ENCODE measurements around the gene TMEM132E.

The TMEM132E gene

DNA sequence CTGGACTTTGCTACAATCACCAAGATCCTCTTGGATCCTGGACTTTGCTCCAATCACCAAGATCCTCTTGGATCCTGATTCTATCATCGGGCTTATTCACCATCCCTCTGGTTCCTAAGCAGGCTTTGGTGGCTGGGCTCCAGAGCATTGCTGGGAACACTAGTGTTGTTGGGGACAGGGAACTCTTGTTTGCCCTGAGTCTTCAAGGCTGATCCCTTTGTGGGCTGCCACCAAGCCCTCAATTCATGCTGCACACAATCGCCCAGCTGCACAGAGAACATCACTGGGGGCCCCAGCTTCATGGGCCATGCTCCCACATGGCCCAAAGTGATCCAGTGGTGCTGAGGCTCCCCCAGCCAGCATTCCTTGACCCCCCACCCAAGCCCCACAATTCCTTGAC lies 88.3 kb downstream of the TMEM132E start:
- no peak for DNase-seq

DNA sequence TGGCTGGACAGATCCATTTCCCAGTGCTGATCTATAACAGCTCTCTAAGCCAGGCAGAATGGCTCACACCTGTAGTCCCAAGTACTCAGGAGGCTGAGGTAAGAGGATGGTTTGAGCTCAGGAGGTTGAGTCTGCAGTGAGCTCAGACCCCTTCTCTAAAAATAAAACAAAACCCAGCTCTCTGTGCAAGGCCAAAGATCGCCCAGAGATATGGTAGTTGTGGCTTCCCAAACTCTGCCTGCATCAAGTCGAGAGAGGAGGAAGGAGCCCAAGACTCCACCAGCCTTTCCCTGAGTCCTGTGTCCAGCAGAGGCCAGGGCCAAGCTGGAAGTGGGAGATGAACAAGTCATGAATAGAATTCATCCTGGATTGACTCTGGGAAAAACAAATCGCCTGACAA lies 88.8 kb downstream of the TMEM132E start:
- no peak for DNase-seq

DNA sequence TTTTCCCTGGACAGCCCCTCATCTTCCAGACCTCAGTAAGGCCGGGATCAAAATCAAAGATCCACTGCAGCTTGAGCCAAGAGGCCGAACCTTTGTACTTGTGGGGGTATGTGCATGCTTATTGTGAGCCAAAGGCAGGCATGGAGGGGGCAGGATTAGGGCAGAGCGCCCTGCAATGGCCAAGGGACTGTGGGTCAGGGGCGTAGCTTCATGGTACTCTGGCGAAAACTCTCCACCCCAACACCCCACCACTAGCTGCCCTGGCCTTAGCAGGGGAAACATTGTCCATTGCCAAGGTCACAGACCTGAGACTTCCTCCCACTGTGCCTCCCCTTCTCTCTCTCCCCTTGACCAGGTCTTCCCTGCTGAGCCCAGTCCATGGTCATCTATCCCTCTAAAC lies 90.1 kb downstream of the TMEM132E start:
- no peak for DNase-seq

DNA sequence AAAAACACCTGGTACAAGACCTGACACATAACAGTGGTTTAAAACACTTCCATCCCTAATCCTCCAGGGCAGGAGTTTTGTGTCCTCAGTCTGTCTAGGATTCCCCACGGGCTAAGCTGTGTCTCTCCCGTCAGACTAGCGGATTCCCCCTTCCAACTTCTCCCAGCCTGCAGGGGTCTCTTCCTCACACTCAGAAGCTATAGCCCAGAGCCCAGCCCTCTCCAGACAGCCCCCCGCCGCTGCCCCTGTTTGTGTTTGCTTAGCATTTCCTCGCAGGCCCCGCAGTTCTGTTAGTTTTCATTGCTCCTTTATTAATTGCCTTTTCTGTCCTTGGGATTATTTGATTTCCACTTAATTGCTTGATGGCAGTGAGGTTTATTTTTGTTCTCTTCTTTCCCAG lies 91.2 kb downstream of the TMEM132E start:
- DNase-seq = no peak

DNA sequence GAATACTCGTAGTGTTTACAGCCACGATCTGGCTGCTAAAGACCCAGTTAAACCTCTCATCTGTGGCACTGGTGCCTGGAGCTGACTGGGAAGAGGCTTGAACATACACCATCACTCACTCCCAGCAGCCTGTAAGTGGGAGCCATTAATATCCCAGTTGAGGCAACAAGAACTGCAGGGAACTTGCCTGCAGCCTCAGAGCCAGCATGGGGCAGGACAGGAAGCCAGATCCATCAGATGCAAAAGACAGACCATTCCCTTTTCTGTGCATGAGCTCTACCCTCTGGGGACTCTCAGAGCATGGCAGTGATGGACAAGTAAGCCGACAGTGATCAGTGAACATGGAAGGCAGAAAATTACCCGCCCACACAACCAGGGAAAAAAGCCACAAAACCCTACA lies 91.8 kb downstream of the TMEM132E start:
- DNase-seq = no peak

DNA sequence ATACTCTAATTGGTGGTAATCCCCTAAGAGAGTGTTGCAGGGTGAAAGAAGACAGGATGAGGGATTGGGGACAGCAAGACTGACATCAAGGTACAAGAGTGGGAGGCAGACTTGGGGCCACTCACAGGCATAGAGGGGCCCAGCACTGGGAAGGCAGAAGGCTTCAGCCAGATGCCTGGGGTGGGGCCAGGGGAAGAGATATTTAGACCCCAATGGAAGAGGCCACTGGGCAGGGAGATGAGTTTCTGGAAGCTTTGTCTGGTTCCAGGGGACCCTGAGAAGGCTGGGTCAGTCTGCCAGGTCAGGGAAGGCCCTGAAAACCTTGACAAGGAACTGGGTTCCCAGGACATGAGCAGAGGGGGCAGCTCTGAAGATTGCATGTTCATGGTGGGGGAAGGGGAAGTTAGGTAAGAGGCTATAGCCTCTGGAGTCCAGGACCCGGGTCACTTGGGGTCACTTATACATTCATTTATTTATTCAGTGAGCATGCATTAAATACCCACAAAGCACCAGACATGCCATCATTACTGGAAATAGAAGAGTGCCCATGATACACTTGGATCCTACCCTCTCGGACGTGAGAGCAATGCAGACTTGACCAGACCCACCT lies 92.9 kb downstream of the TMEM132E start:
- DNase-seq = no peak

DNA sequence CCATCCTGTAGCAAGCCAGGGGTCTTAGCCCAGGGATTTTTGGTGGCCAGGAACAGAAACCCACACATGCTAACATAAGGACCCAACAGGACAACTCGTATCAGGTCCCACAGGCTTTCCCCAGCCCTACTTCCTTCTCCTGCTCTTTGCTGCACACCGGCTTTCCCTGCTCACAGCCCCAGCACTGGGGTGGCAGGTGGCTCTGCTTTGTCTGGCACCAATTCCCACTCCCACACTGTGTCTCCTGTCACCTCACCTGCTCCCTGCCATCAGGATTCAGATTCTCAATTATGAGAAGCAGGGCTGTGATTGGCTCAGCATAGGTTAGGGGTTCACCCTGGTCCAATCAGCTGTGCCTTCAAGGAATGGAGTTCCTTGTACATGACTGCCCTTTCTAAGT lies 94.1 kb downstream of the TMEM132E start:
- no peak for DNase-seq

DNA sequence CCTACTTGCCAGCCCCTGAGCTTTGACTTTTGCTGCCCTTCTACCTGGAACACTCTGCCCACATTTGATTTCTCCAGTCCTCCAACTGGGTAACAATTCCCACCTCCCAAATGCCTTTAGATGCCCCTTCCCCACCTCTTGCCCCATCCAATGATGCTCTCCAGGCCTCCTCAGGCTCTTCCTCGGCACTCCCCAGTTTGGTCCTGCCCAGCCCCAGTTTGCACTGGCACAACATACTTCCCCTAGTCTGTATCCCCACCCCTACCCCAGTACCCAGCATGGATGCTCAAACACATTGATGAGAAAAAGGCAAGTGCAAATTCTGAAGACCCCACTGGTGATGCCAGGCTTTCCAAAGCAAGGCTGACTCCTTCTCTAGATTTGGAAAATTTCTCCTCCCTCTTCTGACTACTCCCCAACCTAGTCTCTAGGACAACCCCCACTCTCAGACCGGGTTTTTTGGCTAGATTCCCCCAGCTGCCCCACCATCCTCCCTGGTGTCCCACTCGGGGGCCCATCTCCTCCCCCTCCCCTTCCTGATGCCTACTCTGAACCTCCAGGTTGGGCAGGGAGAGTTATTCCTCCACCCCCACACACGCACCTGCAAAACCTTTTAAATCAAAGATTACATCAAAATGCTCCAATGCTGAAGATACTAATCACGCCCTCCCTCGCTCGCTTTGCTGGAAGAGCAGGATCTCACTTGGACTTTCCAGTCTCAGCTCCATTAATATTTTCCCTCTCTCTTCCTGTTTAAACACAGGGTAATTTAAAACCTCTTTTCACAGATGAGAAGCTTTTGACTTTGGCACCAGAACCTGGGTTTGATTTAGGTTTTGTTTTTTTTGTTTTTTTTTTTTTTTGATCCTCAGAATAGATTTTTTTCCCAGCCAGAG lies 94.9 kb downstream of the TMEM132E start:
- DNase-seq = no peak

DNA sequence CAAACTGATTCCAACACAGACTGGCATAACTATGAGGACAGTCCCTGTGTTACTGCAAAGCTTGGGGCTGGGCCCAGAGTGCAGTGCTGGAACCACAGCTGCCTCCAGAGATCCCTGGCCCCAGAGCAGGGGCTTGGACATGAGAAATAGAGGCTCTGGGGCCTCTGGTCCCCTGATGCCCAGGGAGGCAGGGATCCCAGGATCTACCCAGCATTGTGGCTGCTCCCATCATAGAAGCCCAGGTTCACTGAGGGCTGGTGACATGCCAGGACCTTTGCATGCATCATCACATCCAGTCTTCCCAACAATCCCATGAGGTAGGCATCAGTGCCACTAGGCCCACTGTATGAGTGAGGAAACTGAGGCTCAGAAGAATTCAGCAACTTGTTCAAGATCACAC lies 95.8 kb downstream of the TMEM132E start:
- DNase-seq = no peak

DNA sequence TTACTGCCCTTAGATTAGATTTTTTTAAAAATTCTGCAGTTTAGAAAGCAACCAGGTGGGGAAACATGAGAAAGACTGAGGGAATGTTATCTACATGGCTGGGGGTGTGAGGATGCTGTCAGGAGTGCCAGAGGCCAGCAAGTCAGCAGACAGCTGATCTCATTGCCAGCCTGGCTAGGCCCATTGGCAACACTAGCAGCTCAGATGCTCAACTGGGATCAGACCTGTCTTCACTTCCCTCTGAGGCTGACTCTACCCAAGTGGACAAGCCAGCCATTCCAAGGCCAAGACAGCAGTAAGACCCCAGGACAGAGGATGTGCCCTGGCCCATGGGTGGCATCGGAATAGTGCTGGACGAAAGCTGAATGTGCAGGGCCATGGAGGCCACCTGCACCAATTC lies 96.2 kb downstream of the TMEM132E start:
- DNase-seq = no peak

DNA sequence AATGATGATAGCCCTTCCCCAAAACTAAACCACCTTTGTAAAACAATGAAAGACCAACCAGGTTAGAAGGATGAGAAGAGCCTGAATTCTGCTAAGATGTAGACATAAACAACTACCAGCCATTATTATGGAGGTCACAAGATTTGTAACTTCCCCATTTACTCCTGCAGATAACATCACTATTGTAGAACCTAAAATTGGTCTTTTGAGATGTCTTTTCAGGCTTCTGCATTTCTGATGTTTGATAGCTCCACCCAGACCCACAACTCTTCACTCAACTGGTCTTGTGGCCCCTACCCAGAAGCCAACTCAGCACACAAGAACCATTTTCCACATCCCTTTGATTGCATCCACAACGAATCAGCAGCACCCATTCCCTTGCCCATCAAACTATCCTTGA lies 100.8 kb downstream of the TMEM132E start:
- peak; percentile 37 for DNase-seq

DNA sequence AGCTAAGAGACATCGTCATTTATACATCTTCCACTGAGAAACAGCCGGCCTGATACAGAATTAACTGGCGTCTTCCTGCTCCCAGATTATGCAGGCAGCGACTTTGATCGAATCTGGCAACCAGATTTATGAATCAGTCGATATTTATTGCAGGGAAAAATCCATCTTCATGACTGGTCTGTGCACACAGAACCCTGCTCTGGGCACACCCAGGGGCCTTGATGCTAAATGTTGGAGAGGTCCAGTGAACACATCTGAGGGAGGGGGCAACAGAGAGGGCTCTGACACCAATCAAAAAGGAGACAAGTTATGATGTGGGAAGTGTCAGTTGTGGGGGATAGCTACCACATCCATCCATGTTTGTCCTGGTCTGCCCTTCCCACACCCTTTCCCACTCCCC lies 102.9 kb downstream of the TMEM132E start:
- DNase-seq = no peak

DNA sequence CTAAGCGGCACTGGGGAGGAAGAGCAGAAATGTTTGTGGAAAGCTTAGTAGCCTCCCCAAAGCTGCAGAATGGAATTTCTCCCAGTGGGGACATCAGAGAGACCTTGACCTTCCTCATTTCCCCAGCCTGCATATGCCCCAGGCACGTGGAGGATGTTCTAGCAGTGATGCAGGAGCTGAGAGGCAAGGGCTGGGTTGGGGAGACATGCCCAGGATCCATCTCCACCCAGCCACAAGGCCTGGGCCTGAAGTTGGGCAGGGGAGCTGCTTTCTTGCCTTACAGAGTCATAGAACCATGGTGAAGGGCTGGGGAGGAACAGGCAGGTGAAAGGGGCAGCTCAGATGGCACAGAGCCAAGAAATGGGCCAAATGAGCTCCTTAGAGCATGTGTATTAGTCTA lies 104.0 kb downstream of the TMEM132E start:
- no peak for DNase-seq
